Lower leg skin (tissue), 3 donors: ENCODE data around the gene LTK.

ENCODE experiments used
- POLR2A ChIP-seq, 2 donors: fragments of 450-650 bp; IDR thresholded peaks; one replicate each; pipeline ENCODE4 v1.6.1; 2016 to 2017; ENCODE audit warnings: antibody characterized with exemption in 2 of 2, mild to moderate bottlenecking in 1 of 2, moderate library complexity in 1 of 2
- TF ChIP-seq, protein P1 (sequence below), 3 donors: fragments of 450-650 bp; IDR thresholded peaks; one replicate each; pipeline ENCODE4 v1.5.1; 2016; ENCODE audit warnings: antibody characterized with exemption in 3 of 3, mild to moderate bottlenecking in 3 of 3, moderate library complexity in 2 of 3

DNA sequence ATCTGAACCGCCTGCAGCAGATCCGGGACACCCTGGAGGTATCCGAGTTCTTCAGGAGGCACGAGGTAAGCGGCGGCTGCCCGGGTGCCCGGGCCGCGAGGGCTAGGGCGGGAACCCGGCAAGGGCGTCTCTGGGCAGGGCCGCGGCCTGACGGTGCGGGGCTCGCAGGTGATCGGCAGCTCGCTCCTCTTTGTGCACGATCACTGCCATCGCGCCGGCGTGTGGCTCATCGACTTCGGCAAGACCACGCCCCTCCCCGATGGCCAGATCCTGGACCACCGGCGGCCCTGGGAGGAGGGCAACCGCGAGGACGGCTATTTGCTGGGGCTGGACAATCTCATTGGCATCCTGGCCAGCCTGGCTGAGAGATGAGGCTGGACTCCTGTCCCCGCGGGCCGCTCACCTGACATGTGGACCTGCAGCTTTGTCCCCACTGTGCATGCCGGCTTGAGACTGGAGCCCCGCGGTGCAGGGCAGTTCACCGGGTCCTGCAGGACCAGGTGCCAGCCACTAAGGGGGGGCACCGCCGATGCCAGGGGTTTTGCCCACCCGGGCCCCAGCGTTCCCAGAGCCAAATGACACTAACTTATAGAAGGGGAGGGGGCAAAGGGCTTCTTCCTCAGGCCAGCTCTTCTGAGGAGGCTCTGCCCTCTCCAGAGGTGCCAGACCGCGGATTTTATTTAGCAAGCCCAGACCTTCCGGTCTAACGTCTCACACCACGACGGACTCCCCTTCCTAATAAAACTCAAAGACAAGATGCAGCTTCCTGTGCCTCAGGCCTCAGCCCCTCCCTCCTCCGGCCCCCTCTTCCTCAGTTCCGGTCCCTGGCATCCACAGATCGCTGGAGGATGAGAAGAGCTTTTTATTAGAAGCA, 10.6 kb downstream of the LTK start:
- TF ChIP-seq, protein P1, sequence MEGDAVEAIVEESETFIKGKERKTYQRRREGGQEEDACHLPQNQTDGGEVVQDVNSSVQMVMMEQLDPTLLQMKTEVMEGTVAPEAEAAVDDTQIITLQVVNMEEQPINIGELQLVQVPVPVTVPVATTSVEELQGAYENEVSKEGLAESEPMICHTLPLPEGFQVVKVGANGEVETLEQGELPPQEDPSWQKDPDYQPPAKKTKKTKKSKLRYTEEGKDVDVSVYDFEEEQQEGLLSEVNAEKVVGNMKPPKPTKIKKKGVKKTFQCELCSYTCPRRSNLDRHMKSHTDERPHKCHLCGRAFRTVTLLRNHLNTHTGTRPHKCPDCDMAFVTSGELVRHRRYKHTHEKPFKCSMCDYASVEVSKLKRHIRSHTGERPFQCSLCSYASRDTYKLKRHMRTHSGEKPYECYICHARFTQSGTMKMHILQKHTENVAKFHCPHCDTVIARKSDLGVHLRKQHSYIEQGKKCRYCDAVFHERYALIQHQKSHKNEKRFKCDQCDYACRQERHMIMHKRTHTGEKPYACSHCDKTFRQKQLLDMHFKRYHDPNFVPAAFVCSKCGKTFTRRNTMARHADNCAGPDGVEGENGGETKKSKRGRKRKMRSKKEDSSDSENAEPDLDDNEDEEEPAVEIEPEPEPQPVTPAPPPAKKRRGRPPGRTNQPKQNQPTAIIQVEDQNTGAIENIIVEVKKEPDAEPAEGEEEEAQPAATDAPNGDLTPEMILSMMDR (IDR thresholded peaks at IDR 0.05): no peak
- TF ChIP-seq POLR2A (IDR thresholded peaks at IDR 0.05): no peak
